IMR-90 (cell line): ENCODE data around the gene ACTL6B.

Source experiments
- CTCF ChIP-seq: conservative IDR thresholded peaks from 2 replicates; pipeline ENCODE4 v1.5.1; 2012; ENCODE audit warnings: mild to moderate bottlenecking, low read depth, low read length, improper control_type of control experiment
- ELK1 ChIP-seq: fragments of 150-350 bp; IDR thresholded peaks from 2 replicates; pipeline ENCODE4 v1.6.1; 2016; ENCODE audit warnings: low read depth, mild to moderate bottlenecking, low read length, moderate library complexity, borderline replicate concordance
- MAZ ChIP-seq: IDR thresholded peaks from 2 replicates; pipeline ENCODE4 v1.6.1; 2012; ENCODE audit warnings: low read depth, mild to moderate bottlenecking, low read length, improper control_type of control experiment, moderate library complexity, borderline replicate concordance
- MXI1 ChIP-seq: IDR thresholded peaks from 2 replicates; pipeline ENCODE4 v1.6.1; 2012; ENCODE audit warnings: low read depth, mild to moderate bottlenecking, low read length, moderate library complexity, borderline replicate concordance
- POLR2A ChIP-seq: IDR thresholded peaks from 2 replicates; pipeline ENCODE4 v1.6.1; 2012; ENCODE audit warnings: mild to moderate bottlenecking, low read depth, low read length
- SMC3 ChIP-seq: fragments of 150-350 bp; IDR thresholded peaks from 2 replicates; pipeline ENCODE4 v1.6.1; 2016; ENCODE audit warnings: low read depth, mild to moderate bottlenecking, antibody characterized with exemption, low read length, moderate library complexity

GRCh38 chr7:100655908-100656674 is at the start of gene ACTL6B:
- TF ChIP-seq MAZ: no peak
- no peak for TF ChIP-seq SMC3
- no peak for TF ChIP-seq CTCF
- TF ChIP-seq POLR2A: no peak
- TF ChIP-seq ELK1: no peak
- TF ChIP-seq MXI1: no peak
